ENCODE measurements around the gene PRDM1.

DNA sequence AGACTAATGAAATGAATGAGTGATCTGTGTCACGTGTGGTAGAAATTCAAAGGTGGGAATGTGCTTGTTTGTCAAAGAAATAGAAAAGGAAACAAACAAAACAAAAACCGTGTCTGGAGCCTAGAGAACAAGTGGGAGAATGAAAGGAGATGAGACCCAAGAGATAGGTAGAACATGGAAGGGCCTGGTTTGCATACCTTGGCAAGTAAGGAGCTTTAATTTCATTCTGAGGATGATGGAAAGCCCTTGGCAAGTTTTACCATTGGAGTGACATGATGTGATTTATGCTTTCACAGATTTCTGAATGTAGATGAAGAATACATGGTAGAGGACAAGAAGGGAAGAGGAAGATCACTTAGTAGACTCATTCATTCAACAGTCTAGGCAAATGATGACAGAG lies 26.8 kb upstream of the PRDM1 start:
- TF ChIP-seq, protein P1, sequence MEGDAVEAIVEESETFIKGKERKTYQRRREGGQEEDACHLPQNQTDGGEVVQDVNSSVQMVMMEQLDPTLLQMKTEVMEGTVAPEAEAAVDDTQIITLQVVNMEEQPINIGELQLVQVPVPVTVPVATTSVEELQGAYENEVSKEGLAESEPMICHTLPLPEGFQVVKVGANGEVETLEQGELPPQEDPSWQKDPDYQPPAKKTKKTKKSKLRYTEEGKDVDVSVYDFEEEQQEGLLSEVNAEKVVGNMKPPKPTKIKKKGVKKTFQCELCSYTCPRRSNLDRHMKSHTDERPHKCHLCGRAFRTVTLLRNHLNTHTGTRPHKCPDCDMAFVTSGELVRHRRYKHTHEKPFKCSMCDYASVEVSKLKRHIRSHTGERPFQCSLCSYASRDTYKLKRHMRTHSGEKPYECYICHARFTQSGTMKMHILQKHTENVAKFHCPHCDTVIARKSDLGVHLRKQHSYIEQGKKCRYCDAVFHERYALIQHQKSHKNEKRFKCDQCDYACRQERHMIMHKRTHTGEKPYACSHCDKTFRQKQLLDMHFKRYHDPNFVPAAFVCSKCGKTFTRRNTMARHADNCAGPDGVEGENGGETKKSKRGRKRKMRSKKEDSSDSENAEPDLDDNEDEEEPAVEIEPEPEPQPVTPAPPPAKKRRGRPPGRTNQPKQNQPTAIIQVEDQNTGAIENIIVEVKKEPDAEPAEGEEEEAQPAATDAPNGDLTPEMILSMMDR (IDR thresholded peaks at IDR 0.05) = no peak
- TF ChIP-seq POLR2A (IDR thresholded peaks at IDR 0.05) = no peak

Data from uterus (tissue), 2 donors.